GM23248 (cell line): Measurements from ENCODE around the gene ACTN4. TPM values are rescaled to one million over a fixed set of nuclear protein-coding genes. Genes with fewer than 3 reads are reported as not detected.

ENCODE experiments used
- DNase-seq: peaks from one replicate; pipeline ENCODE4 v3.0.0-alpha.2; 2015
- H2AFZ ChIP-seq: fragments of 200-600 bp; sonication (generic); 2 replicates; pipeline ENCODE4 v1.6.1; 2016; ENCODE audit warnings: antibody characterized with exemption
- H3F3A ChIP-seq: fragments of 200-600 bp; sonication (generic); 2 replicates; pipeline ENCODE4 v1.6.1; 2016; ENCODE audit warnings: mild to moderate bottlenecking, antibody characterized with exemption, mixed run types; ENCODE audit not compliant: insufficient read depth
- H3K27ac ChIP-seq: fragments of 200-600 bp; sonication (generic); 2 replicates; pipeline ENCODE4 v1.5.1; 2016; ENCODE audit warnings: mild to moderate bottlenecking
- H3K27me3 ChIP-seq: fragments of 200-600 bp; sonication (generic); replicated peaks from 2 replicates; pipeline ENCODE4 v1.6.1; 2016; ENCODE audit warnings: mild to moderate bottlenecking; ENCODE audit not compliant: insufficient read depth
- H3K36me3 ChIP-seq: fragments of 200-600 bp; sonication (generic); 2 replicates; pipeline ENCODE4 v1.6.1; 2016; ENCODE audit warnings: low read depth, mild to moderate bottlenecking
- H3K4me1 ChIP-seq: fragments of 200-600 bp; sonication (generic); 2 replicates; pipeline ENCODE4 v1.6.1; 2016; ENCODE audit warnings: mild to moderate bottlenecking; ENCODE audit not compliant: insufficient read depth
- H3K4me2 ChIP-seq: fragments of 200-600 bp; sonication (generic); one replicate; pipeline ENCODE4 v1.6.1; 2016; ENCODE audit warnings: mild to moderate bottlenecking; ENCODE audit not compliant: unreplicated experiment
- H3K4me3 ChIP-seq: fragments of 200-600 bp; sonication (generic); 2 replicates; pipeline ENCODE4 v1.5.1; 2016; ENCODE audit warnings: mild to moderate bottlenecking
- H3K79me2 ChIP-seq: fragments of 200-600 bp; sonication (generic); 2 replicates; pipeline ENCODE4 v1.6.1; 2016; ENCODE audit warnings: mild to moderate bottlenecking; ENCODE audit not compliant: insufficient read depth
- H3K9ac ChIP-seq: fragments of 200-600 bp; sonication (generic); 2 replicates; pipeline ENCODE4 v1.6.1; 2016; ENCODE audit warnings: mild to moderate bottlenecking
- H3K9me2 ChIP-seq: fragments of 200-600 bp; sonication (generic); 2 replicates; pipeline ENCODE4 v1.6.1; 2016; ENCODE audit warnings: mixed run types, mild to moderate bottlenecking, moderate library complexity; ENCODE audit not compliant: insufficient read depth
- H3K9me3 ChIP-seq: fragments of 200-600 bp; sonication (generic); one replicate; pipeline ENCODE4 v1.6.1; 2017; ENCODE audit warnings: low read depth
- H4K20me1 ChIP-seq: fragments of 200-600 bp; sonication (generic); 2 replicates; pipeline ENCODE4 v1.6.0; 2016; ENCODE audit not compliant: insufficient read depth
- EZH2 ChIP-seq: fragments of 200-600 bp; sonication (generic); IDR thresholded peaks from 2 replicates; pipeline ENCODE4 v1.6.1; 2018; ENCODE audit warnings: antibody characterized with exemption, mild to moderate bottlenecking; ENCODE audit not compliant: insufficient read depth, poor library complexity, severe bottlenecking
- EZH2phosphoT487 ChIP-seq: fragments of 200-600 bp; sonication (generic); IDR thresholded peaks from 2 replicates; pipeline ENCODE4 v1.6.1; 2018; ENCODE audit warnings: antibody characterized with exemption, moderate library complexity, mild to moderate bottlenecking, low read depth; ENCODE audit not compliant: insufficient read depth
- WGBS, 2 experiments: methylation state at CpG; one replicate each; pipeline ENCODE4 v1.1.6; 2015 to 2017; ENCODE audit warnings: low lambda C conversion rate in 2 of 2, low coverage in 1 of 2; ENCODE audit errors: missing lambda C conversion rate in 2 of 2; 5-methylcytosine and 5-hydroxymethylcytosine counted together
- in situ Hi-C: fragments of 300-500 bp; cut with MboI; formaldehyde crosslinking; loops from 2 replicates; pipeline ENCODE4 v1.15.0; 2020
- polyA plus RNA-seq: library from polyadenylated mRNA; unstranded; fragments of >200 nt; fragmentation: Nextera tagmentation; extraction: Ambion mirVana; gene quantifications from 2 replicates; pipeline ENCODE4 v1.2.1, GENCODE V29; 2016
- total RNA-seq: library from RNA; depleted of rRNA; stranded (reverse); fragments of >200 nt; shearing (Covaris generic); gene quantifications from 2 replicates; pipeline ENCODE4 v1.2.3, GENCODE V29; 2014; rRNA removed

The ACTN4 gene
- total and polyA plus RNA-seq, 2 experiments from 2014 or later, result 84.6 to 477 TPM

- in situ Hi-C loops, result no loop called here
- H3K27ac ChIP-seq, result no peak overlapping the region
- TF ChIP-seq EZH2 (no peak), EZH2phosphoT487 (no peak)
Observed at GRCh38 chr19:38780443-38780842, 133.0 kb downstream of the ACTN4 start.

DNA sequence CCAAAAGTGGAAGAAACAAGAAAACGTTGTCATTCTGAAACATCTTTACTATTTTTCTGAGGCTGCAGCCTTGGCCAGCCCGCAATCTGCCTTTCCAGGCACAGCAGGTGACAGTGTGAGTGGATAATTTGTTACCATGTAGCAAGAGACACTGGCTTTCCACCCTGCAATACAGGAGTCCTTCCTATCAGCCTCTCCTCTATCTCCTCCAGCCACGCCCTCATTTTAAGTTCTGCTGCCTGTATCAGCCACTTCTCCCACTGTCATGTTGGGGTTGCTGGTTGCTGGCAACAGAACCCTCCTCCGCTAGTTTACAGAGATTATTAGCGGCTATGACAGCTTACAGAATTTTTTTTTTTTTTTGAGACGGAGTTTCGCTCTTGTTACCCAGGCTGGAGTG, 133.6 kb downstream of the ACTN4 start:
- TF ChIP-seq EZH2 (no peak), EZH2phosphoT487 (no peak)
- H3K27me3 ChIP-seq, result peaks cover 17% of the 10 kb centered on the region; the same call in 1 of the 2 replicates
- no peak overlapping the region for H3K9ac ChIP-seq
- no peaks in the 10 kb centered on the region for H3F3A ChIP-seq
- no peaks in the 10 kb centered on the region for H3K79me2 ChIP-seq
- WGBS, 2 experiments, result 62 to 63% methylated on average over 7 of the region's 7 CpGs
- H3K9me2 ChIP-seq, result no peaks in the 10 kb centered on the region
- no peaks in the 10 kb centered on the region for H3K36me3 ChIP-seq
- H3K27ac ChIP-seq, result no peak overlapping the region
- H3K4me2 ChIP-seq, result no peak overlapping the region
- H4K20me1 ChIP-seq, result no peaks in the 10 kb centered on the region
- no peak for DNase-seq
- H2AFZ ChIP-seq, result no peak overlapping the region
- H3K4me3 ChIP-seq, result no peak overlapping the region
- H3K9me3 ChIP-seq, result no peaks in the 10 kb centered on the region
- no peaks in the 10 kb centered on the region for H3K4me1 ChIP-seq
- in situ Hi-C loops, result no loop called here

More at GRCh38 chr19:38780443-38780842, 133.0 kb downstream of the ACTN4 start:
- Histone ChIP-seq H3K36me3 (no peaks in the 10 kb centered on the region), H3K9me3 (no peaks in the 10 kb centered on the region), H3F3A (no peaks in the 10 kb centered on the region), H3K79me2 (no peaks in the 10 kb centered on the region), H3K27me3 (peaks cover 17% of the 10 kb centered on the region; the same call in 1 of the 2 replicates), H3K4me1 (no peaks in the 10 kb centered on the region), H4K20me1 (no peaks in the 10 kb centered on the region), H3K4me2 (no peak overlapping the region), H3K9me2 (no peaks in the 10 kb centered on the region), H3K9ac (no peak overlapping the region), H3K4me3 (no peak overlapping the region), H2AFZ (no peak overlapping the region)
- 58 to 65% methylated on average over 7 of the region's 7 CpGs for WGBS, 2 experiments
- no peak for DNase-seq

Other genes starting within 250 kb of the ACTN4 start
- 18.1 and 27.3 TPM in 2 replicates for gene FAM98C, start 244.6 kb upstream of the ACTN4 start, total RNA-seq
- 13.8 and 16.5 TPM in 2 replicates for gene FAM98C, start 244.6 kb upstream of the ACTN4 start, polyA plus RNA-seq
- not detected in 2 replicates for gene RASGRP4, start 221.4 kb upstream of the ACTN4 start, total RNA-seq
- not detected in 2 replicates for gene RASGRP4, start 221.4 kb upstream of the ACTN4 start, polyA plus RNA-seq
- gene RYR1, start 214.0 kb upstream of the ACTN4 start, total RNA-seq, result under 0.01 and 0.13 TPM in 2 replicates
- 0.04 TPM in 1 of 2 replicates, not detected in the other for gene RYR1, start 214.0 kb upstream of the ACTN4 start, polyA plus RNA-seq
- gene MAP4K1, start 29.7 kb upstream of the ACTN4 start, total RNA-seq, result not detected in 2 replicates
- 0.63 and 1.0 TPM in 2 replicates for gene MAP4K1, start 29.7 kb upstream of the ACTN4 start, polyA plus RNA-seq
- 270 and 295 TPM in 2 replicates for gene EIF3K, start 28.5 kb upstream of the ACTN4 start, total RNA-seq
- gene EIF3K, start 28.5 kb upstream of the ACTN4 start, polyA plus RNA-seq, result 143 and 151 TPM in 2 replicates
- gene CAPN12, start 96.8 kb downstream of the ACTN4 start, total RNA-seq, result 0.11 and 0.89 TPM in 2 replicates
- gene CAPN12, start 96.8 kb downstream of the ACTN4 start, polyA plus RNA-seq, result 0.21 and 0.30 TPM in 2 replicates
- gene LGALS7, start 125.9 kb downstream of the ACTN4 start, total RNA-seq, result not detected in 2 replicates
- not detected in 2 replicates for gene LGALS7, start 125.9 kb downstream of the ACTN4 start, polyA plus RNA-seq
- gene LGALS7B, start 141.6 kb downstream of the ACTN4 start, total RNA-seq, result not detected in 2 replicates
- gene LGALS7B, start 141.6 kb downstream of the ACTN4 start, polyA plus RNA-seq, result not detected in 2 replicates
- not detected in 2 replicates for gene LGALS4, start 165.3 kb downstream of the ACTN4 start, total RNA-seq
- 0.19 TPM in 1 of 2 replicates, not detected in the other for gene LGALS4, start 165.3 kb downstream of the ACTN4 start, polyA plus RNA-seq
- gene ECH1, start 184.1 kb downstream of the ACTN4 start, total RNA-seq, result 29.7 and 31.6 TPM in 2 replicates
- gene ECH1, start 184.1 kb downstream of the ACTN4 start, polyA plus RNA-seq, result 106 and 107 TPM in 2 replicates
- gene HNRNPL, start 202.3 kb downstream of the ACTN4 start, total RNA-seq, result 208 and 245 TPM in 2 replicates
- 123 and 126 TPM in 2 replicates for gene HNRNPL, start 202.3 kb downstream of the ACTN4 start, polyA plus RNA-seq
- gene RINL, start 230.6 kb downstream of the ACTN4 start, total RNA-seq, result 1.0 and 5.8 TPM in 2 replicates
- gene RINL, start 230.6 kb downstream of the ACTN4 start, polyA plus RNA-seq, result 2.0 and 2.6 TPM in 2 replicates